Urinary bladder (tissue), 4 donors: Measurements from ENCODE around the gene SOX12. TPM values are rescaled to one million over a fixed set of nuclear protein-coding genes. Genes with fewer than 3 reads are reported as not detected.
"Not testable (repeated sequence)": the region's sequence is repeated elsewhere in the genome, so short reads cannot be mapped to it uniquely, and the experiment has no call there.

Experiments used
- DNase-seq: peaks from one replicate; pipeline ENCODE4 v3.0.0-alpha.2; 2015; ENCODE audit errors: extremely low spot score
- H3K27ac ChIP-seq: one replicate; pipeline ENCODE4 v1.5.1; 2013; ENCODE audit warnings: low read depth, mild to moderate bottlenecking, moderate library complexity
- H3K36me3 ChIP-seq: one replicate; pipeline ENCODE4 v1.6.1; 2013; ENCODE audit warnings: mild to moderate bottlenecking, moderate library complexity; ENCODE audit not compliant: insufficient read depth
- H3K4me1 ChIP-seq: one replicate; pipeline ENCODE4 v1.6.1; 2013; ENCODE audit warnings: mild to moderate bottlenecking, moderate library complexity; ENCODE audit not compliant: insufficient read depth
- H3K4me3 ChIP-seq: one replicate; pipeline ENCODE4 v1.5.1; 2013; ENCODE audit warnings: low read depth, low read length
- WGBS: extraction: QIAGEN DNeasy Blood & Tissue Kit; methylation state at CpG from one replicate; pipeline ENCODE4 v1.1.7; 2013; 5-methylcytosine and 5-hydroxymethylcytosine counted together
- polyA plus RNA-seq: library from polyadenylated mRNA; stranded (reverse); fragments of 200-250 nt; gene quantifications from one replicate; pipeline ENCODE4 v1.2.3, GENCODE V29; 2013
- total RNA-seq: library from RNA; depleted of rRNA; stranded (reverse); fragments of >200 nt; gene quantifications from one replicate; pipeline ENCODE4 v1.2.3, GENCODE V29; 2014
- donor health status: healthy with polysubstance abuse.
- donor health status: healthy.

The SOX12 gene
- total and polyA plus RNA-seq, 2 donors, result 3.4 to 11.1 TPM

GRCh38 chr20:328975-329695 is 3.8 kb downstream of the SOX12 start:
- H3K4me3 ChIP-seq, result no peak overlapping the region
- no peak for DNase-seq
- H3K4me1 ChIP-seq, result no peaks in the 10 kb centered on the region
- no peaks in the 10 kb centered on the region for H3K36me3 ChIP-seq
- no peak overlapping the region for H3K27ac ChIP-seq
- 41% methylated on average over 7 of the region's 7 CpGs for WGBS

GRCh38 chr20:329851-330232 is 4.5 kb downstream of the SOX12 start:
- Histone ChIP-seq H3K36me3 (no peaks in the 10 kb centered on the region), H3K4me3 (no peak overlapping the region), H3K4me1 (no peaks in the 10 kb centered on the region), H3K27ac (no peak overlapping the region)
- WGBS, result 78% methylated on average over 4 of the region's 4 CpGs
- DNase-seq, result no peak

- Histone ChIP-seq H3K4me1 (no peaks in the 10 kb centered on the region), H3K36me3 (no peaks in the 10 kb centered on the region), H3K4me3 (no peak overlapping the region), H3K27ac (no peak overlapping the region)
- DNase-seq, result no peak
- 43% methylated on average over 16 of the region's 16 CpGs for WGBS
These were observed 5.1 kb downstream of the SOX12 start for GRCh38 chr20:330233-331149.

GRCh38 chr20:334578-334977 is 9.2 kb downstream of the SOX12 start:
- H3K27ac ChIP-seq, result no peak overlapping the region
- WGBS, result 96% methylated on average over 8 of the region's 8 CpGs
- no peaks in the 10 kb centered on the region for H3K4me1 ChIP-seq
- no peak overlapping the region for H3K4me3 ChIP-seq
- no peak for DNase-seq
- H3K36me3 ChIP-seq, result no peaks in the 10 kb centered on the region

- not testable (repeated sequence) for DNase-seq, H3K27ac ChIP-seq, H3K36me3 ChIP-seq, H3K4me3 ChIP-seq, H3K4me1 ChIP-seq
- 94% methylated on average over 1 of the region's 1 CpG for WGBS
These were observed 10.7 kb downstream of the SOX12 start for GRCh38 chr20:336040-336439.

GRCh38 chr20:341682-342081 is 16.3 kb downstream of the SOX12 start:
- 59% methylated on average over 2 of the region's 2 CpGs for WGBS
- no peak overlapping the region for H3K27ac ChIP-seq
- no peaks in the 10 kb centered on the region for H3K4me1 ChIP-seq
- no peak overlapping the region for H3K4me3 ChIP-seq
- H3K36me3 ChIP-seq, result no peaks in the 10 kb centered on the region
- no peak for DNase-seq

- H3K27ac ChIP-seq, result no peak overlapping the region
- no peak overlapping the region for H3K4me3 ChIP-seq
- no peaks in the 10 kb centered on the region for H3K36me3 ChIP-seq
- H3K4me1 ChIP-seq, result no peaks in the 10 kb centered on the region
- DNase-seq, result no peak
These were observed 17.8 kb downstream of the SOX12 start for GRCh38 chr20:343107-343506.

GRCh38 chr20:346033-346639 is 20.8 kb downstream of the SOX12 start:
- peak overlapping the region; percentile 75 for H3K4me3 ChIP-seq
- peaks cover 1% of the 10 kb centered on the region for H3K4me1 ChIP-seq
- no peak for DNase-seq
- no peaks in the 10 kb centered on the region for H3K36me3 ChIP-seq
- no peak overlapping the region for H3K27ac ChIP-seq
- WGBS, result 58% methylated on average over 9 of the region's 9 CpGs

GRCh38 chr20:346640-347316 is 21.4 kb downstream of the SOX12 start, which contains the start of gene NRSN2:
TSS of gene NRSN2 (plus strand) at chr20:347111. CDS start at chr20:349644, 2,533 bp downstream.
- DNase-seq, result no peak
- WGBS, result under 1% methylated on average over 50 of the region's 50 CpGs

GRCh38 chr20:347317-347639 is 21.9 kb downstream of the SOX12 start:
- under 1% methylated on average over 19 of the region's 19 CpGs for WGBS
- Histone ChIP-seq H3K27ac (peak overlapping the region; percentile 73), H3K4me3 (peak overlapping the region; percentile 75), H3K4me1 (peaks cover 1% of the 10 kb centered on the region), H3K36me3 (no peaks in the 10 kb centered on the region)
- DNase-seq, result no peak

More at GRCh38 chr20:346640-347316, 21.4 kb downstream of the SOX12 start, which contains the start of gene NRSN2:
- peak within 1 kb of the TSS; percentile 73 for H3K27ac ChIP-seq
- H3K36me3 ChIP-seq, result no peaks in the 10 kb centered on the region
- H3K4me1 ChIP-seq, result peaks cover 1% of the 10 kb centered on the region
- H3K4me3 ChIP-seq, result peak within 1 kb of the TSS; percentile 75

- H3K36me3 ChIP-seq, result no peaks in the 10 kb centered on the region
- WGBS, result under 1% methylated on average over 61 of the region's 61 CpGs
- DNase-seq, result peak; percentile 88
- peaks cover 1% of the 10 kb centered on the region for H3K4me1 ChIP-seq
- H3K4me3 ChIP-seq, result peak overlapping the region; percentile 75
- peak overlapping the region; percentile 73 for H3K27ac ChIP-seq
These were observed 22.5 kb downstream of the SOX12 start for GRCh38 chr20:347640-348484.

- Histone ChIP-seq H3K27ac (no peak overlapping the region), H3K36me3 (no peaks in the 10 kb centered on the region), H3K4me3 (no peak overlapping the region), H3K4me1 (peaks cover 1% of the 10 kb centered on the region)
- DNase-seq, result no peak
- 92% methylated on average over 19 of the region's 19 CpGs for WGBS
These were observed 23.9 kb downstream of the SOX12 start for GRCh38 chr20:348972-349841.
